ENCODE data around the gene MCF2L. TPM values are rescaled to one million over a fixed set of nuclear protein-coding genes. Genes with fewer than 3 reads are reported as not detected.

The MCF2L gene
- total RNA-seq, 1 experiment from 2014 or later = not detected

GRCh38 chr13:113090806-113091205 is 121.8 kb downstream of the MCF2L start:
- Mint-ChIP-seq H3K9me3 (ENCODE audit: unreplicated experiment) (no peaks in the 10 kb centered on the region), H3K4me1 (ENCODE audit: insufficient read depth, unreplicated experiment) (no peaks in the 10 kb centered on the region), H3K27me3 (ENCODE audit: insufficient read depth, unreplicated experiment) (peaks cover 11% of the 10 kb centered on the region), H3K4me3 (ENCODE audit: unreplicated experiment) (no peak overlapping the region), H3K27ac (ENCODE audit: low read depth, unreplicated experiment) (no peak overlapping the region), H3K36me3 (ENCODE audit: insufficient read depth, unreplicated experiment) (no peaks in the 10 kb centered on the region)
- no TSS peak for BruUV-seq (replicated peaks)
- no peak for TF ChIP-seq CTCF (IDR thresholded peaks at IDR 0.05; ENCODE audit: unreplicated experiment)
- DNase-seq (ENCODE audit: unreplicated experiment) = no peak
- intact Hi-C loops (cut with micrococcal nuclease) = no loop called here
- POLR2A ChIA-PET = no interaction called here
- CTCF ChIA-PET = interaction anchor here (0.6 kb wide), 2 partner anchors 28 to 61 kb away, joined by 3 read pairs; no protein-coding TSS in a partner anchor

- Mint-ChIP-seq H3K9me3 (ENCODE audit: unreplicated experiment) (no peaks in the 10 kb centered on the region), H3K4me1 (ENCODE audit: insufficient read depth, unreplicated experiment) (no peaks in the 10 kb centered on the region), H3K27ac (ENCODE audit: low read depth, unreplicated experiment) (no peak overlapping the region), H3K36me3 (ENCODE audit: insufficient read depth, unreplicated experiment) (no peaks in the 10 kb centered on the region), H3K27me3 (ENCODE audit: insufficient read depth, unreplicated experiment) (peaks cover 11% of the 10 kb centered on the region), H3K4me3 (ENCODE audit: unreplicated experiment) (no peak overlapping the region)
- no TSS peak for BruUV-seq (replicated peaks)
- POLR2A ChIA-PET = no interaction called here
- TF ChIP-seq CTCF (IDR thresholded peaks at IDR 0.05; ENCODE audit: unreplicated experiment) = no peak
- CTCF ChIA-PET = no interaction called here
- DNase-seq (ENCODE audit: unreplicated experiment) = no peak
- intact Hi-C loops (cut with micrococcal nuclease) = no loop called here
Measured at GRCh38 chr13:113091211-113091771, 122.3 kb downstream of the MCF2L start.

GRCh38 chr13:113091891-113092775 is 123.1 kb downstream of the MCF2L start:
- H3K4me3 Mint-ChIP-seq (ENCODE audit: unreplicated experiment) = no peak overlapping the region
- peaks cover 11% of the 10 kb centered on the region for H3K27me3 Mint-ChIP-seq (ENCODE audit: insufficient read depth, unreplicated experiment)
- no peaks in the 10 kb centered on the region for H3K4me1 Mint-ChIP-seq (ENCODE audit: insufficient read depth, unreplicated experiment)
- intact Hi-C loops (cut with micrococcal nuclease) = no loop called here
- BruUV-seq (replicated peaks) = no TSS peak
- no peak overlapping the region for H3K27ac Mint-ChIP-seq (ENCODE audit: low read depth, unreplicated experiment)
- ChIA-PET POLR2A (no interaction called here), CTCF (no interaction called here)
- DNase-seq (ENCODE audit: unreplicated experiment) = no peak
- H3K9me3 Mint-ChIP-seq (ENCODE audit: unreplicated experiment) = no peaks in the 10 kb centered on the region
- TF ChIP-seq CTCF (IDR thresholded peaks at IDR 0.05; ENCODE audit: unreplicated experiment) = no peak
- H3K36me3 Mint-ChIP-seq (ENCODE audit: insufficient read depth, unreplicated experiment) = no peaks in the 10 kb centered on the region

- Mint-ChIP-seq H3K9me3 (ENCODE audit: unreplicated experiment) (no peaks in the 10 kb centered on the region), H3K4me3 (ENCODE audit: unreplicated experiment) (no peak overlapping the region), H3K36me3 (ENCODE audit: insufficient read depth, unreplicated experiment) (no peaks in the 10 kb centered on the region), H3K27ac (ENCODE audit: low read depth, unreplicated experiment) (no peak overlapping the region), H3K27me3 (ENCODE audit: insufficient read depth, unreplicated experiment) (peaks cover 14% of the 10 kb centered on the region), H3K4me1 (ENCODE audit: insufficient read depth, unreplicated experiment) (no peaks in the 10 kb centered on the region)
- POLR2A ChIA-PET = no interaction called here
- CTCF ChIA-PET = interaction anchor here (0.9 kb wide), 1 partner anchor 116 kb away, joined by 3 read pairs; no protein-coding TSS in a partner anchor
- no peak for TF ChIP-seq CTCF (IDR thresholded peaks at IDR 0.05; ENCODE audit: unreplicated experiment)
- intact Hi-C loops (cut with micrococcal nuclease) = no loop called here
- DNase-seq (ENCODE audit: unreplicated experiment) = no peak
- BruUV-seq (replicated peaks) = no TSS peak
Measured at GRCh38 chr13:113092776-113093579, 124.0 kb downstream of the MCF2L start.
